ENCODE measurements around the gene ARID5B. TPM values are rescaled to one million over a fixed set of nuclear protein-coding genes. Genes with fewer than 3 reads are reported as not detected.

ARID5B gene
- total and polyA plus RNA-seq, 5 donors = 13.7 to 31.8 (median 19.3) TPM

- H3K27ac ChIP-seq (ENCODE audit: low read length) = peak overlapping the region; percentile 88
- intact Hi-C loops (cut with DNase I) = loop anchor here in 2 of 4 donors (5.0 kb wide), 2 partner anchors 34 to 146 kb away; partner anchors contain the start of gene ARID5B (in 1 of the 2)
- WGBS = 51% methylated on average over 2 of the region's 2 CpGs
- peak; percentile 1 to 20 for ATAC-seq
- no peaks in the 10 kb centered on the region for H3K27me3 ChIP-seq (ENCODE audit: control insufficient read depth, insufficient read depth)
- peaks cover 20% of the 10 kb centered on the region for H3K4me1 ChIP-seq (ENCODE audit: control insufficient read depth, insufficient read depth, low read length)
- H3K4me3 ChIP-seq (ENCODE audit: low read length) = no peak overlapping the region
- DNase-seq = peak in 1 of 3 donors; percentile 51
- H3K9me3 ChIP-seq (ENCODE audit: control insufficient read depth, low read length) = no peaks in the 10 kb centered on the region
Measured at GRCh38 chr10:62047960-62048383, 146.5 kb downstream of the ARID5B start.

GRCh38 chr10:62048470-62048869 lies 147.0 kb downstream of the ARID5B start:
- Histone ChIP-seq H3K4me3 (ENCODE audit: low read length) (peak overlapping the region; percentile 93), H3K27ac (ENCODE audit: low read length) (peak overlapping the region; percentile 96), H3K4me1 (ENCODE audit: control insufficient read depth, insufficient read depth, low read length) (peaks cover 20% of the 10 kb centered on the region), H3K27me3 (ENCODE audit: control insufficient read depth, insufficient read depth) (no peaks in the 10 kb centered on the region), H3K9me3 (ENCODE audit: control insufficient read depth, low read length) (no peaks in the 10 kb centered on the region)
- 48% methylated on average over 5 of the region's 5 CpGs for WGBS
- intact Hi-C loops (cut with DNase I) = loop anchor here in 2 of 4 donors (5.0 kb wide), 2 partner anchors 34 to 146 kb away; partner anchors contain the start of gene ARID5B (in 1 of the 2)
- DNase-seq = no peak
- ATAC-seq = no peak

- intact Hi-C loops (cut with DNase I) = loop anchor here in 2 of 4 donors (5.0 kb wide), 2 partner anchors 33 to 147 kb away; partner anchors contain the start of gene ARID5B (in 1 of the 2)
- Histone ChIP-seq H3K9me3 (ENCODE audit: control insufficient read depth, low read length) (no peaks in the 10 kb centered on the region), H3K27ac (ENCODE audit: low read length) (peak overlapping the region; percentile 96), H3K4me1 (ENCODE audit: control insufficient read depth, insufficient read depth, low read length) (peaks cover 20% of the 10 kb centered on the region), H3K27me3 (ENCODE audit: control insufficient read depth, insufficient read depth) (no peaks in the 10 kb centered on the region), H3K4me3 (ENCODE audit: low read length) (peak overlapping the region; percentile 93)
- WGBS = 13% methylated on average over 21 of the region's 21 CpGs
- DNase-seq (peak; percentile 85 to 91 (median 87)), ATAC-seq (peak; percentile 91 to 94)
Measured at GRCh38 chr10:62048919-62049623, 147.6 kb downstream of the ARID5B start.

- intact Hi-C loops (cut with DNase I) = loop anchor here in 3 of 4 donors (5.0 kb wide), 4 partner anchors 33 to 147 kb away; partner anchors contain the start of gene ARID5B (in 1 of the 3)
- WGBS = 17% methylated on average over 2 of the region's 2 CpGs
- no peaks in the 10 kb centered on the region for H3K27me3 ChIP-seq (ENCODE audit: control insufficient read depth, insufficient read depth)
- H3K27ac ChIP-seq (ENCODE audit: low read length) = peak overlapping the region; percentile 96
- H3K4me3 ChIP-seq (ENCODE audit: low read length) = peak overlapping the region; percentile 93
- H3K9me3 ChIP-seq (ENCODE audit: control insufficient read depth, low read length) = no peaks in the 10 kb centered on the region
- peaks cover 20% of the 10 kb centered on the region for H3K4me1 ChIP-seq (ENCODE audit: control insufficient read depth, insufficient read depth, low read length)
- DNase-seq (no peak), ATAC-seq (no peak)
Measured at GRCh38 chr10:62049624-62050345, 148.3 kb downstream of the ARID5B start.

- H3K27me3 ChIP-seq (ENCODE audit: control insufficient read depth, insufficient read depth) = no peaks in the 10 kb centered on the region
- no peaks in the 10 kb centered on the region for H3K9me3 ChIP-seq (ENCODE audit: control insufficient read depth, low read length)
- peak overlapping the region; percentile 93 for H3K4me3 ChIP-seq (ENCODE audit: low read length)
- peaks cover 20% of the 10 kb centered on the region for H3K4me1 ChIP-seq (ENCODE audit: control insufficient read depth, insufficient read depth, low read length)
- intact Hi-C loops (cut with DNase I) = loop anchor here in 2 of 4 donors (5.0 kb wide), 2 partner anchors 37 to 42 kb away; no protein-coding TSS in a partner anchor
- no peak for DNase-seq
- peak overlapping the region; percentile 96 for H3K27ac ChIP-seq (ENCODE audit: low read length)
- 18% methylated on average over 5 of the region's 5 CpGs for WGBS
- no peak for ATAC-seq
Measured at GRCh38 chr10:62050346-62050892, 148.9 kb downstream of the ARID5B start.

GRCh38 chr10:62050893-62051433 lies 149.5 kb downstream of the ARID5B start:
- H3K27ac ChIP-seq (ENCODE audit: low read length) = peak overlapping the region; percentile 96
- ATAC-seq = peak; percentile 70 to 78
- H3K4me3 ChIP-seq (ENCODE audit: low read length) = peak overlapping the region; percentile 93
- DNase-seq = peak; percentile 55 to 70 (median 63)
- peaks cover 20% of the 10 kb centered on the region for H3K4me1 ChIP-seq (ENCODE audit: control insufficient read depth, insufficient read depth, low read length)
- H3K27me3 ChIP-seq (ENCODE audit: control insufficient read depth, insufficient read depth) = no peaks in the 10 kb centered on the region
- no peaks in the 10 kb centered on the region for H3K9me3 ChIP-seq (ENCODE audit: control insufficient read depth, low read length)
- intact Hi-C loops (cut with DNase I) = loop anchor here in 2 of 4 donors (5.0 kb wide), 2 partner anchors 36 to 41 kb away; no protein-coding TSS in a partner anchor
- 13% methylated on average over 9 of the region's 9 CpGs for WGBS

- 95% methylated on average over 4 of the region's 4 CpGs for WGBS
- ATAC-seq = no peak
- no peak for DNase-seq
- intact Hi-C loops (cut with DNase I) = loop anchor here in 2 of 4 donors (5.0 kb wide), 2 partner anchors 35 to 40 kb away; no protein-coding TSS in a partner anchor
- H3K27me3 ChIP-seq (ENCODE audit: control insufficient read depth, insufficient read depth) = no peaks in the 10 kb centered on the region
- H3K4me1 ChIP-seq (ENCODE audit: control insufficient read depth, insufficient read depth, low read length) = peaks cover 23% of the 10 kb centered on the region
- H3K4me3 ChIP-seq (ENCODE audit: low read length) = no peak overlapping the region
- peak overlapping the region; percentile 61 for H3K27ac ChIP-seq (ENCODE audit: low read length)
- no peaks in the 10 kb centered on the region for H3K9me3 ChIP-seq (ENCODE audit: control insufficient read depth, low read length)
Measured at GRCh38 chr10:62052276-62052675, 150.8 kb downstream of the ARID5B start.

GRCh38 chr10:62053860-62054259 lies 152.4 kb downstream of the ARID5B start:
- H3K4me3 ChIP-seq (ENCODE audit: low read length) = no peak overlapping the region
- no peak overlapping the region for H3K27ac ChIP-seq (ENCODE audit: low read length)
- ATAC-seq = no peak
- H3K4me1 ChIP-seq (ENCODE audit: control insufficient read depth, insufficient read depth, low read length) = peaks cover 15% of the 10 kb centered on the region
- H3K27me3 ChIP-seq (ENCODE audit: control insufficient read depth, insufficient read depth) = no peaks in the 10 kb centered on the region
- intact Hi-C loops (cut with DNase I) = loop anchor here in 2 of 4 donors (5.0 kb wide), 2 partner anchors 33 to 38 kb away; no protein-coding TSS in a partner anchor
- DNase-seq = no peak
- H3K9me3 ChIP-seq (ENCODE audit: control insufficient read depth, low read length) = no peaks in the 10 kb centered on the region
- WGBS = 58% methylated on average over 2 of the region's 2 CpGs

GRCh38 chr10:62054408-62054807 lies 152.9 kb downstream of the ARID5B start:
- no peak for DNase-seq
- peak overlapping the region; percentile 72 for H3K27ac ChIP-seq (ENCODE audit: low read length)
- H3K27me3 ChIP-seq (ENCODE audit: control insufficient read depth, insufficient read depth) = no peaks in the 10 kb centered on the region
- H3K9me3 ChIP-seq (ENCODE audit: control insufficient read depth, low read length) = no peaks in the 10 kb centered on the region
- intact Hi-C loops (cut with DNase I) = loop anchor here in 2 of 4 donors (5.0 kb wide), 2 partner anchors 33 to 38 kb away; no protein-coding TSS in a partner anchor
- no peak overlapping the region for H3K4me3 ChIP-seq (ENCODE audit: low read length)
- no peak for ATAC-seq
- H3K4me1 ChIP-seq (ENCODE audit: control insufficient read depth, insufficient read depth, low read length) = peaks cover 15% of the 10 kb centered on the region

GRCh38 chr10:62054830-62055229 lies 153.3 kb downstream of the ARID5B start:
- H3K9me3 ChIP-seq (ENCODE audit: control insufficient read depth, low read length) = no peaks in the 10 kb centered on the region
- 41% methylated on average over 1 of the region's 1 CpG for WGBS
- intact Hi-C loops (cut with DNase I) = loop anchor here in 2 of 4 donors (5.0 kb wide), 2 partner anchors 32 to 37 kb away; no protein-coding TSS in a partner anchor
- H3K27me3 ChIP-seq (ENCODE audit: control insufficient read depth, insufficient read depth) = no peaks in the 10 kb centered on the region
- peak overlapping the region; percentile 42 for H3K27ac ChIP-seq (ENCODE audit: low read length)
- DNase-seq (no peak), ATAC-seq (no peak)
- peaks cover 15% of the 10 kb centered on the region for H3K4me1 ChIP-seq (ENCODE audit: control insufficient read depth, insufficient read depth, low read length)
- peak overlapping the region; percentile 7 for H3K4me3 ChIP-seq (ENCODE audit: low read length)

Data from right cardiac atrium (tissue), 5 donors.